GM06990 (cell line): ENCODE data around the gene SFTPD.
"Not testable (repeated sequence)": the region's sequence is repeated elsewhere in the genome, so short reads cannot be mapped to it uniquely, and the experiment has no call there.

ENCODE experiments used
- DNase-seq: peaks from one replicate; pipeline ENCODE4 v3.0.0-alpha.2; 2011; ENCODE audit not compliant: insufficient read length; ENCODE audit errors: extremely low read depth
- H3K27me3 ChIP-seq: replicated peaks from 2 replicates; pipeline ENCODE4 v1.6.0; 2011; ENCODE audit warnings: low read length; ENCODE audit not compliant: control insufficient read depth, insufficient read depth
- H3K36me3 ChIP-seq: 2 replicates; pipeline ENCODE4 v1.5.1; 2011; ENCODE audit warnings: low read length; ENCODE audit not compliant: control insufficient read depth, insufficient read depth
- H3K4me3 ChIP-seq: replicated peaks from 2 replicates; pipeline ENCODE4 v1.5.1; 2011; ENCODE audit warnings: low read depth, mild to moderate bottlenecking, control low read depth, low read length
- TF ChIP-seq, protein P1 (sequence below): IDR thresholded peaks from 2 replicates; pipeline ENCODE4 v1.5.1; 2011; ENCODE audit warnings: low read length, control low read depth, mild to moderate bottlenecking, inconsistent platforms; ENCODE audit not compliant: insufficient read depth, poor library complexity, severe bottlenecking

Gene SFTPD

DNA sequence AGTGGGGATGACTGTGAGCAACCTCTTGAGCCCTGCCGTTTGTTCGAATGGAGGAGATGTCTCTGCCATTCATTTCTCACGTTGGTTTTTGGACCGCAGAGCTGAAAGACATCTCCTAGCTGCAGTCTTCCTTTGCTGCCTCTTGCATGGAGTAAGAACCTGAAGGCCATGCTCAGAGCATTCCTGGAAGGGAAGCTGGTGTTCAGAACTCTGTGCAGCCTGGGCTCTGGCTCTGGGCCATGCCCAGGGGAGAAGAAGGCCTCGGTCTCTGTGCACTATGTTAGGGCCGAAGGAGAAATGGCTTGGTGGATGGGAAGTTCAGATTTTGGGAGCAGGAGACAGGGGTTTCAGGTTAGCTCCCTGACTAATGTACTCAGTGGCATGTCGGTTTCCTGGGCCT, 22.9 kb downstream of the SFTPD start:
- Histone ChIP-seq H3K36me3 (no peaks in the 10 kb centered on the region), H3K27me3 (no peaks in the 10 kb centered on the region), H3K4me3 (no peak overlapping the region)
- no peak for DNase-seq
- TF ChIP-seq, protein P1, sequence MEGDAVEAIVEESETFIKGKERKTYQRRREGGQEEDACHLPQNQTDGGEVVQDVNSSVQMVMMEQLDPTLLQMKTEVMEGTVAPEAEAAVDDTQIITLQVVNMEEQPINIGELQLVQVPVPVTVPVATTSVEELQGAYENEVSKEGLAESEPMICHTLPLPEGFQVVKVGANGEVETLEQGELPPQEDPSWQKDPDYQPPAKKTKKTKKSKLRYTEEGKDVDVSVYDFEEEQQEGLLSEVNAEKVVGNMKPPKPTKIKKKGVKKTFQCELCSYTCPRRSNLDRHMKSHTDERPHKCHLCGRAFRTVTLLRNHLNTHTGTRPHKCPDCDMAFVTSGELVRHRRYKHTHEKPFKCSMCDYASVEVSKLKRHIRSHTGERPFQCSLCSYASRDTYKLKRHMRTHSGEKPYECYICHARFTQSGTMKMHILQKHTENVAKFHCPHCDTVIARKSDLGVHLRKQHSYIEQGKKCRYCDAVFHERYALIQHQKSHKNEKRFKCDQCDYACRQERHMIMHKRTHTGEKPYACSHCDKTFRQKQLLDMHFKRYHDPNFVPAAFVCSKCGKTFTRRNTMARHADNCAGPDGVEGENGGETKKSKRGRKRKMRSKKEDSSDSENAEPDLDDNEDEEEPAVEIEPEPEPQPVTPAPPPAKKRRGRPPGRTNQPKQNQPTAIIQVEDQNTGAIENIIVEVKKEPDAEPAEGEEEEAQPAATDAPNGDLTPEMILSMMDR: no peak

DNA sequence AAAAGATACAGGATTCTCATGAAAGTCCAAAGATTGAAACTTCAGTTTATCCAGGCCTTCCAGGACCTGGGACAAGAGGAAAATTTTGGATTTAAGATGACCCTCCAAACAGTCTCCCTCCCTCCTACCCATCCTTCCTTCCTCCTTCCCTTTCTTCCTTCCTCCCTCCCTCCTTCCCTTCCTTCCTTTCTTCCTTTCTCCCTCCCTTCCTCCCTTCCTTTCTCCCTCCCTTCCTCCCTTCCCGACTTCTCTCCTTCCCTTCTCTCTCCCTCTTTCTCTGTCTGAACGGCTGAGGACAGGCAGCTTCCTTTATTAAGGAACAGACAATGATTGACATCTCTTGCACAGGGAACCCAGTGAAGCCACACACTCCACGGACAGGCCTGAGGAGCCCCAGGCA, 23.3 kb downstream of the SFTPD start:
- DNase-seq: no peak
- no peaks in the 10 kb centered on the region for H3K36me3 ChIP-seq
- TF ChIP-seq, protein P1: no peak
- H3K27me3 ChIP-seq: no peaks in the 10 kb centered on the region
- no peak overlapping the region for H3K4me3 ChIP-seq

- H3K27me3 ChIP-seq: no peaks in the 10 kb centered on the region
- no peaks in the 10 kb centered on the region for H3K36me3 ChIP-seq
- TF ChIP-seq, protein P1: no peak
- DNase-seq: no peak
- H3K4me3 ChIP-seq: no peak overlapping the region
Observed at GRCh38 chr10:79923669-79924068, 25.2 kb downstream of the SFTPD start.

- TF ChIP-seq, protein P1: no peak
- no peaks in the 10 kb centered on the region for H3K36me3 ChIP-seq
- H3K27me3 ChIP-seq: no peaks in the 10 kb centered on the region
- no peak for DNase-seq
- no peak overlapping the region for H3K4me3 ChIP-seq
Observed at GRCh38 chr10:79923145-79923544, 25.8 kb downstream of the SFTPD start.

- not testable (repeated sequence) for H3K27me3 ChIP-seq, DNase-seq, H3K4me3 ChIP-seq, H3K36me3 ChIP-seq
Observed at GRCh38 chr10:79922011-79922412, 26.9 kb downstream of the SFTPD start.

DNA sequence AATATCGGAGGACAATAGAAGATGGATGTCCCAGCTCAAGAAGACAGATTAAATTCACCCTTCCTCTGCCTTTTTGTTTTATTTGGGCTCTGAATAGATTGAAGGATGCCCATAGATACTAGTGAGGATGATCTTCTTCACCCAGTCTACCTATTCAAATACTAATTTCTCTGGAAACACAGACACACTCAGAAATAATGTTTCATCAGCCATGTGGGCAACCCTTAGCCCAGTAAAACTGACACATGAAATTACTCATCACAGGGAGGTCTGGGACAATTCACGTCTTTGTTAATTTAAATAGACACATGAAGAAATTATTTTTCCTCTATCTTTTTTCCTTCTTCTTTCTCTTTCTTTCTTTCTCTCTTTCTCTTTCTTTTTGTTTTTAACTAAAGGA, 33.1 kb downstream of the SFTPD start:
- not testable (repeated sequence) for H3K36me3 ChIP-seq, H3K4me3 ChIP-seq, DNase-seq, H3K27me3 ChIP-seq

GRCh38 chr10:79914512-79914911, 34.4 kb downstream of the SFTPD start:
- H3K27me3 ChIP-seq, DNase-seq, H3K4me3 ChIP-seq, H3K36me3 ChIP-seq: not testable (repeated sequence)
